Kidney epithelial cell (primary cell): ENCODE measurements around the gene WASF1. TPM values are rescaled to one million over a fixed set of nuclear protein-coding genes. Genes with fewer than 3 reads are reported as not detected.

ENCODE experiments used
- DNase-seq: peaks from one replicate; pipeline ENCODE4 v3.0.0-alpha.2; 2010; ENCODE audit warnings: low read depth
- H3K27me3 ChIP-seq: 2 replicates; pipeline ENCODE4 v1.6.0; 2011; ENCODE audit warnings: low read length; ENCODE audit not compliant: control insufficient read depth, insufficient read depth
- H3K36me3 ChIP-seq: 2 replicates; pipeline ENCODE4 v1.5.1; 2011; ENCODE audit warnings: low read length; ENCODE audit not compliant: control insufficient read depth, insufficient read depth
- H3K4me3 ChIP-seq: 2 replicates; pipeline ENCODE4 v1.5.1; 2011; ENCODE audit warnings: low read depth, mild to moderate bottlenecking, control low read depth, low read length
- CTCF ChIP-seq: IDR thresholded peaks from 2 replicates; pipeline ENCODE4 v1.5.1; 2011; ENCODE audit warnings: mild to moderate bottlenecking, moderate library complexity, low read length, control low read depth, inconsistent platforms; ENCODE audit not compliant: insufficient read depth, poor library complexity, severe bottlenecking
- total RNA-seq: library from RNA; depleted of rRNA; stranded (reverse); fragments of >200 nt; gene quantifications from 2 replicates; pipeline ENCODE4 v1.2.3, GENCODE V29; 2015

WASF1 gene
- 11.2 and 15.3 TPM in 2 replicates for total RNA-seq

DNA sequence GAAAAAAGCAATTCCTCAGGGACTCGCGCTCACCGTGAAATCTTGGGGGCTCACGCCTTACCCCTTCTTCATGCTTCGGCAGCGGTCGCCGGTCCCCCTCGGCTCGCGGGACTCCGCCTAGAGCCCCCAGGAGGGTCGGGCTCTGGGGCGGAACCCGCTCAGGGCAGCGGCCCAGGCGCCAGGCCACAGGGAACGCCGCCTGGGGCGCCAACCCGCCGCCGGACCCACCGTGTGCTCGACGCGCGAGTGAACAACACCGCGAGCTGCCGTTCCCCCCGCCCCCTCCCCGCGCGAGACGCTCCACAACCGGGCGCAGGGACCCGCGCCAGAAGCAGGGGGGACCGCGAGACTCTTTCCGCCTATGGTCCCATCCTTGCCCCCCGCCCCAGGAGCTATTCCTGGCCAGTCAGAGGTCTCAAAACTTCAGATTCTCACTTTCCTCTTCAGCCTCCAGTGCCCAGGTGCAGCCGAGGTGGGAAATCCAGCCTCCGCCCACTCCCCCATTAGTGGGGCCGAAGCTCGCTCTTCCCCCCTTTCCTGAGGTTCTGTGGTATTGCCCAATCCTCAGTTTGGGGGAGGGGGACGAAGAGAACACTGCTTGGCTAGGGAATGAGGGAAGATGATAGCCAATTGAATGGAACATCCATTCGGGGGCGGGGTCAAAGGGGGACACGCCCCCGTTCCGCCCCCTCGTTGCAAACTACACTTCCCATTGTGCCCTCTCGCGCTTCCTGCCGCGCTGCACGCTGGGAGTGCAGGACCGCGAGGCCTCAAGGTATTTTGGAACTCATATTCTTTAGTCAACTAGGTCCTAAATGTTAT, at the start of gene WASF1:
Gene WASF1, minus strand, starts transcription at position 265 of the 822 bp plus-strand sequence. CDS start 52,069 bp downstream, outside the sequence.
- peak; percentile 91 for DNase-seq
- peak within 1 kb of the TSS; percentile 93 for H3K4me3 ChIP-seq
- H3K36me3 ChIP-seq: no peaks in the 10 kb centered on the region
- no peak for TF ChIP-seq CTCF
- H3K27me3 ChIP-seq: no peaks in the 10 kb centered on the region

- Histone ChIP-seq H3K27me3 (no peaks in the 10 kb centered on the region), H3K4me3 (no peak overlapping the region), H3K36me3 (no peaks in the 10 kb centered on the region)
- no peak for DNase-seq
- TF ChIP-seq CTCF: no peak
Observed at GRCh38 chr6:110226261-110226660, 46.8 kb upstream of the WASF1 start.

DNA sequence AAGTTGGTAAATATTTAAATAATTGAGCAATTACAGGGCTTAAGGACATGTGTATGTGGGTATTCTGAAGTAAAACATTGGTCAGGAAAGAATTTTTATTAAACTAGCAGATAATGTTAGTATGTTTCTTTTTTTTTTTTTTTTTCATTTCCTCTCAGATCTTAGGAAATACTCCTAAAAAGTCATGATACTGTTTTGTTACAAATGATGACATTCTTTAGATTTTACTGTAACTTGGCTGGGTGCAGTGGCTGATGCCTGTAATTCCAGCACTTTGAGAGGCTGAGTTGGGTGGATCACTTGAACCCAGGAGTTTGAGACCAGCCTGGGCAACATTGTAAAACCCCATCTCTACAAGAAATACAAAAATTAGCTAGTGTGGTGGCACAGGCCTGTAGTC, 42.3 kb upstream of the WASF1 start:
- DNase-seq: no peak
- H3K4me3 ChIP-seq: no peak overlapping the region
- H3K27me3 ChIP-seq: no peaks in the 10 kb centered on the region
- H3K36me3 ChIP-seq: no peaks in the 10 kb centered on the region
- TF ChIP-seq CTCF: no peak

DNA sequence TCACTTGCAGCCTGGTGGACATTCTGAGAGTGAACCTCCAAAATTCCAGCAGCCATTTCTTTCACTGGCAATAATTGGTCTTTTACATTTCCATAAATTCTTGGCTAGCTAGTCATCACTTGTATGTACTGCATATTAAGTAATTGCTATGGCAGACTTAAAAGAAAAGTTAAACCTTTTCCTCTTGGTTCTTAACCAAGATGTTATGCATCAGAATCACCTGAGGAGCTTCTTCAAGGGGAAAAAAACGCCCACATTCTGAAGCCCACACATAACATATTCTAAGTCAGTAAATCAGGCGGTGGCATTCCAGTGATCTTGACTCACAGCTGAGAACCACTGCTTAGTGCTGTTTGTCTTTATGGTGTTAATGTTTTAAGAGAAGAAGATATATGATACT, 37.8 kb upstream of the WASF1 start:
- no peak for TF ChIP-seq CTCF
- no peak overlapping the region for H3K4me3 ChIP-seq
- peak; percentile 25 for DNase-seq
- H3K36me3 ChIP-seq: peaks cover 3% of the 10 kb centered on the region
- no peaks in the 10 kb centered on the region for H3K27me3 ChIP-seq

DNA sequence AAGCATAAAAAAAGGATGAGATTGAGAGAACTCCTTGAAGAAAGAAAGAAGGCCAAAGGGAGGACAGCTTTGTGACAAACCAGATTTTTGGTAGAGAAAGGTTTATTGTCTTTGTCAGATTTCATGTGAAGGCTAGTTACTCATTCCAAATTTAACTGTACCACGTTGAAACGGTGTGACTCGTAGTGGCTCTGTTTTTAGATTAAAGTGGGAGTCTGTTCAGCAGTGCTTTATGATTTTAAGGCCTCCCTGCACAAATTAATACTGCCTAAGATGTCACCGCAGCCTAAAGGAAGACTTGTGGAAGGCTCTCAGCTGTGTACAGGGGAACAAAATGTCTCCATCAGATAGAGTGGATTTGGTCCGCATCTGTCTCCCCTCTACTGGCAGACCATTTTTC, 36.7 kb upstream of the WASF1 start:
- H3K4me3 ChIP-seq: no peak overlapping the region
- peaks cover 3% of the 10 kb centered on the region for H3K36me3 ChIP-seq
- DNase-seq: no peak
- H3K27me3 ChIP-seq: no peaks in the 10 kb centered on the region
- TF ChIP-seq CTCF: no peak

- no peak overlapping the region for H3K4me3 ChIP-seq
- TF ChIP-seq CTCF: no peak
- peaks cover 3% of the 10 kb centered on the region for H3K36me3 ChIP-seq
- DNase-seq: peak; percentile 19
- H3K27me3 ChIP-seq: no peaks in the 10 kb centered on the region
Observed at GRCh38 chr6:110214338-110214737, 34.9 kb upstream of the WASF1 start.
